HUES64 (cell line): Measurements from ENCODE around the gene ADAM11.

Experiments used
- H3K27ac ChIP-seq: 2 replicates; pipeline ENCODE4 v1.7.0; 2013; ENCODE audit warnings: low read depth, low read length, inconsistent platforms
- H3K27me3 ChIP-seq: 2 replicates; pipeline ENCODE4 v1.6.1; 2013; ENCODE audit warnings: mild to moderate bottlenecking, low read length; ENCODE audit not compliant: insufficient read depth
- H3K36me3 ChIP-seq: 2 replicates; pipeline ENCODE4 v1.6.1; 2013; ENCODE audit warnings: mild to moderate bottlenecking, low read length; ENCODE audit not compliant: insufficient read depth
- H3K4me1 ChIP-seq: 2 replicates; pipeline ENCODE4 v1.6.1; 2013; ENCODE audit warnings: mild to moderate bottlenecking, low read length, moderate library complexity; ENCODE audit not compliant: insufficient read depth
- H3K4me3 ChIP-seq: 2 replicates; pipeline ENCODE4 v1.5.1; 2013; ENCODE audit warnings: mild to moderate bottlenecking, low read length, moderate library complexity
- H3K9ac ChIP-seq: 2 replicates; pipeline ENCODE4 v1.6.1; 2013; ENCODE audit warnings: mild to moderate bottlenecking, low read depth, low read length
- H3K9me3 ChIP-seq: 2 replicates; pipeline ENCODE4 v1.6.1; 2013; ENCODE audit warnings: low read depth, low read length; ENCODE audit not compliant: insufficient read depth
- WGBS: fragments of 150-250, 120-280 bp; methylation state at CpG from one replicate; pipeline ENCODE4 v1.1.7; 2013; ENCODE audit warnings: missing lambda C conversion rate; 5-methylcytosine and 5-hydroxymethylcytosine counted together

ADAM11 gene

GRCh38 chr17:44759086-44759915, 513 bp downstream of the ADAM11 start:
- Histone ChIP-seq H3K4me3 (peak overlapping the region; percentile 48), H3K9ac (0 out of 2 replicates have a peak overlapping the region, but pooled peaks have one; percentile 1)

DNA sequence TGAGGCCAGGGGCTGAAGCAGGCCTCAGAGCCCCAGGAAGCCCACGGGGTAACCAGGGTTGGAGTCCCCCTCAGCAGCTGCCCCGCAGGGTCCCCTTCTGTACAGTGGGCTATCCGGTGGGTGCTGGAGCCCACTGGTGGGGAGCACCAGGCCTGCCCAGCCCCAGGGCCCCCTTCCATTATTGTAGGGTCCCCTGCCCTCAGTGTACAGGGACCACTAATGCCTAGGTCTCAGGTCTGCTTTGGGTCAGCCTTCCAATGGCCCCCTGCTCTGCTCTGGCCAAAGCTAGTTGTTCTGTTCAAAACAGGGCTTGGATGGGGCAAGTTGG, 1.1 kb downstream of the ADAM11 start:
- H3K27me3 ChIP-seq = peaks cover 39% of the 10 kb centered on the region
- H3K27ac ChIP-seq = no peak overlapping the region
- no peaks in the 10 kb centered on the region for H3K9me3 ChIP-seq
- no peaks in the 10 kb centered on the region for H3K36me3 ChIP-seq
- H3K9ac ChIP-seq = no peak overlapping the region
- 63% methylated on average over 3 of the region's 3 CpGs for WGBS
- 0 out of 2 replicates have a peak overlapping the region, but pooled peaks have one; percentile 48 for H3K4me3 ChIP-seq
- no peaks in the 10 kb centered on the region for H3K4me1 ChIP-seq

More at GRCh38 chr17:44759086-44759915, 513 bp downstream of the ADAM11 start:
- Histone ChIP-seq H3K36me3 (no peaks in the 10 kb centered on the region), H3K27me3 (peaks cover 42% of the 10 kb centered on the region), H3K9me3 (no peaks in the 10 kb centered on the region), H3K27ac (no peak overlapping the region), H3K4me1 (no peaks in the 10 kb centered on the region)
- WGBS = 9% methylated on average over 54 of the region's 60 CpGs

DNA sequence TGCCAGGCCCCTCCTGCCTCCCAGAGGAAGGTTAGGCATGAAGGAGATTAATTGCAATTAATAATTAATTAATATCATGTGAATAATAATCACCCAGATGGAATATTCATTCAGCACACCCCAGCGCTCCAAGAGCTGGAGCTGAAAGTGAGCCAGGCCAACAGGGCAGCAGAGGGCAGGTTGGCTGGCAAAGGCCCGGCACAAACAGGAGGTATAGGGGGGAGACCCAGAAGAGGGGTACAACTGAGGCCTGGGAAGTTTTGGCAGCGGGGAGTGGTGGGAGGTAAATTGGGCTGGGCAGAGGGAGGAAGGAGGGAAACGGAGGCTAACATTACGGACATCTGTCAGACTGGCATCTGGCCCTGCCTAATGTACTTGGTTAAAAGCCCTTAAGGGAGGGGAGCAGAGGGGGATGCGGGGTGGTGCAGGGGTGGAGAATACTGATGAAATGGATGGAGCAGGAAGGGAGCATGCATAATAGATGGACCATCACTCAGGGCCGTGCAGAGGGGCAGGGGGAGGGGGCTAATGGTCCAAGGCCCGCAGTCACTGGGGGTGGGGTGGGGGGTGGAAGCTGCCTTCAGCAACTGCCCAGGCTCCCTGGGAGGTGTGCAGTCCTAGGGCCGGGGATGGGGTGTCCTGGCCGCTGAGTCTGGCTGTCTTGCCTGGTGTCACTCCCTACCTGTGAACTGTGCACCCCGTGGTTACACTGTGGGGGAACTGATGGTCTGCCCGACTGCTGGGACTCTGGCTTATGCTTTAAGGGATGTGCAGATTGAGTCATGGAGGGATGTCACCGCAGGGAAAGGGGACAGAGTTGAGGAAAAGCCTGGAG, 1.9 kb downstream of the ADAM11 start:
- peaks cover 39% of the 10 kb centered on the region for H3K27me3 ChIP-seq
- no peaks in the 10 kb centered on the region for H3K36me3 ChIP-seq
- H3K27ac ChIP-seq = no peak overlapping the region
- WGBS = 78% methylated on average over 13 of the region's 13 CpGs
- H3K9ac ChIP-seq = no peak overlapping the region
- no peaks in the 10 kb centered on the region for H3K9me3 ChIP-seq
- H3K4me1 ChIP-seq = no peaks in the 10 kb centered on the region
- no peak overlapping the region for H3K4me3 ChIP-seq

- no peaks in the 10 kb centered on the region for H3K4me1 ChIP-seq
Measured at GRCh38 chr17:44761932-44762810, 3.4 kb downstream of the ADAM11 start.

GRCh38 chr17:44763170-44763569, 4.4 kb downstream of the ADAM11 start:
- no peaks in the 10 kb centered on the region for H3K36me3 ChIP-seq
- H3K9me3 ChIP-seq = no peaks in the 10 kb centered on the region
- 87% methylated on average over 5 of the region's 5 CpGs for WGBS
- no peak overlapping the region for H3K27ac ChIP-seq
- no peak overlapping the region for H3K4me3 ChIP-seq
- H3K27me3 ChIP-seq = peaks cover 22% of the 10 kb centered on the region
- 0 out of 2 replicates have a peak, but pooled peaks cover 7% of the 10 kb centered on the region for H3K4me1 ChIP-seq
- H3K9ac ChIP-seq = no peak overlapping the region

More at GRCh38 chr17:44761932-44762810, 3.4 kb downstream of the ADAM11 start:
- Histone ChIP-seq H3K27me3 (peaks cover 32% of the 10 kb centered on the region), H3K27ac (no peak overlapping the region), H3K36me3 (no peaks in the 10 kb centered on the region), H3K9ac (no peak overlapping the region), H3K9me3 (no peaks in the 10 kb centered on the region), H3K4me3 (no peak overlapping the region)
- WGBS = 86% methylated on average over 17 of the region's 17 CpGs

DNA sequence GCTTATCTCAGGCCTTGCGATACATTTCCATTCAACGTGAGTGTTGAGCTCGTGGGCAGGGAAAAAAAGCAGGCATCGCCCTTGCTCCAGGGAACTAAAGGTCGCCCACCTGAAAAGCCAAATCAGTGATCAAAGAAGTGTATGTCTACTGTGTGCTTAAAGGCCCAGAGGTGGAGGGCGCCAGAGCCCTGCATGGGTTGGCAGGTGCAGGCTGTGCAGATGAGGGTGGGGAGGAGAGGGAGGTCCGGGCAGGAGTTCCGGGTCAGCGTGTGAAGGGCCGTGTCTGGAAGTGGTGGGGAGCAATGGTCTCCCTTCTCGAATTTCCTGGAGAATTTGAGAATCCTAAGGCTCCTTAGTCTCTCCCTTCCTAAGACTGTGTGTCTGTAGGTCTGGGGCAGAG, 7.2 kb downstream of the ADAM11 start:
- Histone ChIP-seq H3K4me3 (no peak overlapping the region), H3K36me3 (no peaks in the 10 kb centered on the region), H3K4me1 (0 out of 2 replicates have a peak, but pooled peaks cover 7% of the 10 kb centered on the region), H3K9me3 (no peaks in the 10 kb centered on the region), H3K27ac (no peak overlapping the region), H3K27me3 (no peaks in the 10 kb centered on the region; the same call in 1 of the 2 replicates), H3K9ac (no peak overlapping the region)
- 73% methylated on average over 11 of the region's 11 CpGs for WGBS

- Histone ChIP-seq H3K9me3 (no peaks in the 10 kb centered on the region), H3K4me3 (no peak overlapping the region), H3K27me3 (no peaks in the 10 kb centered on the region; the same call in 1 of the 2 replicates), H3K4me1 (0 out of 2 replicates have a peak, but pooled peaks cover 7% of the 10 kb centered on the region), H3K36me3 (no peaks in the 10 kb centered on the region), H3K27ac (no peak overlapping the region), H3K9ac (no peak overlapping the region)
- 78% methylated on average over 8 of the region's 8 CpGs for WGBS
Measured at GRCh38 chr17:44766409-44767038, 7.7 kb downstream of the ADAM11 start.

GRCh38 chr17:44767493-44767892, 8.7 kb downstream of the ADAM11 start:
- no peaks in the 10 kb centered on the region for H3K9me3 ChIP-seq
- WGBS = 50% methylated on average over 4 of the region's 4 CpGs
- H3K27ac ChIP-seq = no peak overlapping the region
- no peak overlapping the region for H3K9ac ChIP-seq
- H3K4me3 ChIP-seq = no peak overlapping the region
- H3K4me1 ChIP-seq = 0 out of 2 replicates have a peak, but pooled peaks cover 7% of the 10 kb centered on the region
- H3K36me3 ChIP-seq = no peaks in the 10 kb centered on the region
- no peaks in the 10 kb centered on the region; the same call in 1 of the 2 replicates for H3K27me3 ChIP-seq

- Histone ChIP-seq H3K4me1 (0 out of 2 replicates have a peak, but pooled peaks cover 7% of the 10 kb centered on the region), H3K4me3 (no peak overlapping the region), H3K9me3 (no peaks in the 10 kb centered on the region), H3K27me3 (no peaks in the 10 kb centered on the region), H3K27ac (no peak overlapping the region), H3K36me3 (no peaks in the 10 kb centered on the region), H3K9ac (no peak overlapping the region)
- WGBS = 93% methylated on average over 11 of the region's 11 CpGs
Measured at GRCh38 chr17:44768505-44769142, 9.8 kb downstream of the ADAM11 start.

DNA sequence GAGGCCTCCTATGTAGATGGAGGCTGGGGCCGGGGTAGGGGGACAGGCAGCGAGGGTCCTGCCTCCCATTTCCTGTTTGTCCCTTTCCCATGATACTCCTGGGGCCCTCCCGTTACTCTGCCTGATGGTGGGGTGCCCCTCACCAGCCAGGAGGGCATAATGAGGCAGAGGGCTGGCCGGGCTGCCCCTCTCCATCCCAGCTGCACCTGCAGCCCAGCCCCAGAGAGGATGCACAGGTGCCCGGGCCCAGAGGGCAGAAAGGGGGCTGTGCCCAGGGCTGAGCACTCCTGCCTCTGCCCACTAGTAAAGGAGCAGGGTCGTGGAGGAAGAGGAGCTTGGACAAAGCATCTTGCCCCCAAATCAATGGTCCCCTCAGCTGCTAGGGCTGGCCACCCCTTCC, 10.4 kb downstream of the ADAM11 start:
- Histone ChIP-seq H3K27ac (no peak overlapping the region), H3K36me3 (no peaks in the 10 kb centered on the region), H3K9me3 (no peaks in the 10 kb centered on the region), H3K9ac (no peak overlapping the region), H3K4me3 (no peak overlapping the region), H3K27me3 (no peaks in the 10 kb centered on the region), H3K4me1 (0 out of 2 replicates have a peak, but pooled peaks cover 7% of the 10 kb centered on the region)
- 79% methylated on average over 6 of the region's 6 CpGs for WGBS
